ENCODE measurements around the gene MICU1. TPM values are rescaled to one million over a fixed set of nuclear protein-coding genes. Genes with fewer than 3 reads are reported as not detected.

The MICU1 gene
- total and polyA plus RNA-seq, 10 of the 15 experiments (the other 5 are each of a cell fraction or from before 2014, with no cell fraction given), result 18.2 to 36.4 (median 22.2) TPM

DNA sequence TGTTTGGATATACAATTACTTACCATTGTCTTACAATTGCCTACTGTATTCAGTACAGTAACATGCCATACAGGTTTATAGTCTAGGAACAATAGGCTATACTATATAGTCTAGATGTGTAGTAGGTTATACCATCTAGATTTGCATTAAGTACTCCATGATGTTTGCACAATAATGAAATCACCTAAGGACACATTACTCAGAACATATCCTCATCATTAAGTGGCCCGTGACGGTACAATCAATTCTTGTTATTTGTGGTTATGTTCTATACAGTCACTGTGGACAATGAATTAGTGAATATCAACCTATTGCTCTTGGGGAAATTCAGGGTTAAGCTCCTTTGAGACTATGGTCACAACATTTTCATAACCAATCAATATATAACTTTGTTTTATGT lies 75.6 kb downstream of the MICU1 start (continued):
- TF ChIP-seq PBX3 (IDR thresholded peaks at IDR 0.05; ENCODE audit: insufficient replicate concordance, low read depth, low read length), result no peak
- TF ChIP-seq CHD1 (IDR thresholded peaks at IDR 0.05; ENCODE audit: low read depth, low read length), result no peak
- TF ChIP-seq, protein P1, sequence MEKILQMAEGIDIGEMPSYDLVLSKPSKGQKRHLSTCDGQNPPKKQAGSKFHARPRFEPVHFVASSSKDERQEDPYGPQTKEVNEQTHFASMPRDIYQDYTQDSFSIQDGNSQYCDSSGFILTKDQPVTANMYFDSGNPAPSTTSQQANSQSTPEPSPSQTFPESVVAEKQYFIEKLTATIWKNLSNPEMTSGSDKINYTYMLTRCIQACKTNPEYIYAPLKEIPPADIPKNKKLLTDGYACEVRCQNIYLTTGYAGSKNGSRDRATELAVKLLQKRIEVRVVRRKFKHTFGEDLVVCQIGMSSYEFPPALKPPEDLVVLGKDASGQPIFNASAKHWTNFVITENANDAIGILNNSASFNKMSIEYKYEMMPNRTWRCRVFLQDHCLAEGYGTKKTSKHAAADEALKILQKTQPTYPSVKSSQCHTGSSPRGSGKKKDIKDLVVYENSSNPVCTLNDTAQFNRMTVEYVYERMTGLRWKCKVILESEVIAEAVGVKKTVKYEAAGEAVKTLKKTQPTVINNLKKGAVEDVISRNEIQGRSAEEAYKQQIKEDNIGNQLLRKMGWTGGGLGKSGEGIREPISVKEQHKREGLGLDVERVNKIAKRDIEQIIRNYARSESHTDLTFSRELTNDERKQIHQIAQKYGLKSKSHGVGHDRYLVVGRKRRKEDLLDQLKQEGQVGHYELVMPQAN (conservative IDR thresholded peaks at IDR 0.05), result no peak
- TF ChIP-seq TAF1 (IDR thresholded peaks at IDR 0.05; ENCODE audit: borderline replicate concordance, low read depth, low read length), result no peak
- TF ChIP-seq GATAD2B (conservative IDR thresholded peaks at IDR 0.05; ENCODE audit: low read depth), result no peak
- TF ChIP-seq KAT2A (conservative IDR thresholded peaks at IDR 0.05; ENCODE audit: control insufficient read depth, low read depth, low read length), result no peak
- no peak for TF ChIP-seq FOXM1 (IDR thresholded peaks at IDR 0.05; ENCODE audit: low read depth, low read length)
- TF ChIP-seq CBFB (IDR thresholded peaks at IDR 0.05; ENCODE audit: low read depth), result no peak
- TF ChIP-seq, protein P2, sequence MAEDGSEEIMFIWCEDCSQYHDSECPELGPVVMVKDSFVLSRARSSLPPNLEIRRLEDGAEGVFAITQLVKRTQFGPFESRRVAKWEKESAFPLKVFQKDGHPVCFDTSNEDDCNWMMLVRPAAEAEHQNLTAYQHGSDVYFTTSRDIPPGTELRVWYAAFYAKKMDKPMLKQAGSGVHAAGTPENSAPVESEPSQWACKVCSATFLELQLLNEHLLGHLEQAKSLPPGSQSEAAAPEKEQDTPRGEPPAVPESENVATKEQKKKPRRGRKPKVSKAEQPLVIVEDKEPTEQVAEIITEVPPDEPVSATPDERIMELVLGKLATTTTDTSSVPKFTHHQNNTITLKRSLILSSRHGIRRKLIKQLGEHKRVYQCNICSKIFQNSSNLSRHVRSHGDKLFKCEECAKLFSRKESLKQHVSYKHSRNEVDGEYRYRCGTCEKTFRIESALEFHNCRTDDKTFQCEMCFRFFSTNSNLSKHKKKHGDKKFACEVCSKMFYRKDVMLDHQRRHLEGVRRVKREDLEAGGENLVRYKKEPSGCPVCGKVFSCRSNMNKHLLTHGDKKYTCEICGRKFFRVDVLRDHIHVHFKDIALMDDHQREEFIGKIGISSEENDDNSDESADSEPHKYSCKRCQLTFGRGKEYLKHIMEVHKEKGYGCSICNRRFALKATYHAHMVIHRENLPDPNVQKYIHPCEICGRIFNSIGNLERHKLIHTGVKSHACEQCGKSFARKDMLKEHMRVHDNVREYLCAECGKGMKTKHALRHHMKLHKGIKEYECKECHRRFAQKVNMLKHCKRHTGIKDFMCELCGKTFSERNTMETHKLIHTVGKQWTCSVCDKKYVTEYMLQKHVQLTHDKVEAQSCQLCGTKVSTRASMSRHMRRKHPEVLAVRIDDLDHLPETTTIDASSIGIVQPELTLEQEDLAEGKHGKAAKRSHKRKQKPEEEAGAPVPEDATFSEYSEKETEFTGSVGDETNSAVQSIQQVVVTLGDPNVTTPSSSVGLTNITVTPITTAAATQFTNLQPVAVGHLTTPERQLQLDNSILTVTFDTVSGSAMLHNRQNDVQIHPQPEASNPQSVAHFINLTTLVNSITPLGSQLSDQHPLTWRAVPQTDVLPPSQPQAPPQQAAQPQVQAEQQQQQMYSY (CRISPR knock-in tag; IDR thresholded peaks at IDR 0.05), result no peak
- no peak for TF ChIP-seq RAD51 (IDR thresholded peaks at IDR 0.05)
- TF ChIP-seq, protein P3, sequence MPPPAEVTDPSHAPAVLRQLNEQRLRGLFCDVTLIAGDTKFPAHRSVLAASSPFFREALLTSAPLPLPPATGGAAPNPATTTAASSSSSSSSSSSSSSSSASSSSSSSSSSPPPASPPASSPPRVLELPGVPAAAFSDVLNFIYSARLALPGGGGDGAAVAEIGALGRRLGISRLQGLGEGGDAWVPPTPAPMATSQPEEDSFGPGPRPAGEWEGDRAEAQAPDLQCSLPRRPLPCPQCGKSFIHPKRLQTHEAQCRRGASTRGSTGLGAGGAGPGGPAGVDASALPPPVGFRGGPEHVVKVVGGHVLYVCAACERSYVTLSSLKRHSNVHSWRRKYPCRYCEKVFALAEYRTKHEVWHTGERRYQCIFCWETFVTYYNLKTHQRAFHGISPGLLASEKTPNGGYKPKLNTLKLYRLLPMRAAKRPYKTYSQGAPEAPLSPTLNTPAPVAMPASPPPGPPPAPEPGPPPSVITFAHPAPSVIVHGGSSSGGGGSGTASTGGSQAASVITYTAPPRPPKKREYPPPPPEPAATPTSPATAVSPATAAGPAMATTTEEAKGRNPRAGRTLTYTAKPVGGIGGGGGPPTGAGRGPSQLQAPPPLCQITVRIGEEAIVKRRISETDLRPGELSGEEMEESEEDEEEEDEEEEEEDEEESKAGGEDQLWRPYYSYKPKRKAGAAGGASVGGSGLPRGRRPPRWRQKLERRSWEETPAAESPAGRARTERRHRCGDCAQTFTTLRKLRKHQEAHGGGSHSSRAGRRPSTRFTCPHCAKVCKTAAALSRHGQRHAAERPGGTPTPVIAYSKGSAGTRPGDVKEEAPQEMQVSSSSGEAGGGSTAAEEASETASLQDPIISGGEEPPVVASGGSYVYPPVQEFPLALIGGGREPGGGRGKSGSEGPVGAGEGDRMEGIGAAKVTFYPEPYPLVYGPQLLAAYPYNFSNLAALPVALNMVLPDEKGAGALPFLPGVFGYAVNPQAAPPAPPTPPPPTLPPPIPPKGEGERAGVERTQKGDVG (CRISPR knock-in tag; IDR thresholded peaks at IDR 0.05), result no peak
- no peak for TF ChIP-seq POLR2AphosphoS2 (IDR thresholded peaks at IDR 0.05; ENCODE audit: low read depth, low read length)
- no peak for TF ChIP-seq CHD2 (IDR thresholded peaks at IDR 0.05; ENCODE audit: borderline replicate concordance, low read depth, low read length)
- TF ChIP-seq NFYB (IDR thresholded peaks at IDR 0.05; ENCODE audit: insufficient read depth, low read depth, low read length), result no peak
- TF ChIP-seq MYC (IDR thresholded peaks at IDR 0.05; ENCODE audit: insufficient read depth, insufficient read length, insufficient replicate concordance, low read length, severe bottlenecking), result no peak
- TF ChIP-seq, protein P4, sequence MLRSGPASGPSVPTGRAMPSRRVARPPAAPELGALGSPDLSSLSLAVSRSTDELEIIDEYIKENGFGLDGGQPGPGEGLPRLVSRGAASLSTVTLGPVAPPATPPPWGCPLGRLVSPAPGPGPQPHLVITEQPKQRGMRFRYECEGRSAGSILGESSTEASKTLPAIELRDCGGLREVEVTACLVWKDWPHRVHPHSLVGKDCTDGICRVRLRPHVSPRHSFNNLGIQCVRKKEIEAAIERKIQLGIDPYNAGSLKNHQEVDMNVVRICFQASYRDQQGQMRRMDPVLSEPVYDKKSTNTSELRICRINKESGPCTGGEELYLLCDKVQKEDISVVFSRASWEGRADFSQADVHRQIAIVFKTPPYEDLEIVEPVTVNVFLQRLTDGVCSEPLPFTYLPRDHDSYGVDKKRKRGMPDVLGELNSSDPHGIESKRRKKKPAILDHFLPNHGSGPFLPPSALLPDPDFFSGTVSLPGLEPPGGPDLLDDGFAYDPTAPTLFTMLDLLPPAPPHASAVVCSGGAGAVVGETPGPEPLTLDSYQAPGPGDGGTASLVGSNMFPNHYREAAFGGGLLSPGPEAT (IDR thresholded peaks at IDR 0.05; ENCODE audit: low read depth), result no peak
- no peak for TF ChIP-seq BACH1 (IDR thresholded peaks at IDR 0.05; ENCODE audit: borderline replicate concordance)
- TF ChIP-seq RB1 (IDR thresholded peaks at IDR 0.05; ENCODE audit: borderline replicate concordance), result no peak

Measured in GM12878 (cell line).